ENCODE measurements around the gene PTBP2. TPM values are rescaled to one million over a fixed set of nuclear protein-coding genes. Genes with fewer than 3 reads are reported as not detected.

The PTBP2 gene, protein sequence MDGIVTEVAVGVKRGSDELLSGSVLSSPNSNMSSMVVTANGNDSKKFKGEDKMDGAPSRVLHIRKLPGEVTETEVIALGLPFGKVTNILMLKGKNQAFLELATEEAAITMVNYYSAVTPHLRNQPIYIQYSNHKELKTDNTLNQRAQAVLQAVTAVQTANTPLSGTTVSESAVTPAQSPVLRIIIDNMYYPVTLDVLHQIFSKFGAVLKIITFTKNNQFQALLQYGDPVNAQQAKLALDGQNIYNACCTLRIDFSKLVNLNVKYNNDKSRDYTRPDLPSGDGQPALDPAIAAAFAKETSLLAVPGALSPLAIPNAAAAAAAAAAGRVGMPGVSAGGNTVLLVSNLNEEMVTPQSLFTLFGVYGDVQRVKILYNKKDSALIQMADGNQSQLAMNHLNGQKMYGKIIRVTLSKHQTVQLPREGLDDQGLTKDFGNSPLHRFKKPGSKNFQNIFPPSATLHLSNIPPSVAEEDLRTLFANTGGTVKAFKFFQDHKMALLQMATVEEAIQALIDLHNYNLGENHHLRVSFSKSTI
- polyA plus RNA-seq (2012; ENCODE audit: insufficient read length, low read depth), result 2.6 TPM

DNA sequence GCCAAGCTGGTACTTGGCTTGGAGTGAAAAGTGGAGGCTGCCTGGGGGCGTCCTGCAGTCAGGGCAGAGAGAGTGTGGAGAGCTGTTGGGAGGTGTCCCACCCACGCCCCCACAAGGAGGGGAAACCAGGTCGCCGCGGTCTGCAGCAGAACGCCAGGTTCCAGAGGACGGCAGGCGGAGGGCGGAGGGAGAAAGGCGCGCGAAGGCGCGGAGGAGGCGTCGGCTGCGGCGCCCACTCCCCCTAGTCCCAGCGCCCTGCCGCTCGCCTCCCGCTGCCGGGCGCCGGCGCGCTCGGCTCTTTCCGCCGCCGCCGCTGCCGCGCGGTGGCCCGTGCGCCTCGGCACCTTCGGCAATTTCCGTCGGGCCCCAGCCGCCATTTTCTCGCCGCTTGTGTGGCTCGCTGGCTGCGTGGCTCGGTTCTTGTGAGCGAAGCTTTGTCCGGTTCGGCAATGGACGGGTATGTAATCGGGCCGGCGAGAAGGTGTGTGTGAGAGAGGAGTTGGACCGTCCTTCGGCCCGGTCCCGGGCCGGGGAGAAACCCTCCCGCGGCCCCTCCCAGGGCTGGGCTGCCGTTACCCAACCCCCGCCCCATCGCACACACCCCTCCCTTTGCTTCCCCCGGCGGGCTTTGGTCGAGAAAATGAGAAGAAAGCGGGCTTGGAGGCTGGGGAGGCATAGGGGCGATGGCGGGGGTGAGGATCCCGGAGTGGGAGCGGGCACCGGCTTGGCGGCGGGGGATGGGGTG is at the start of gene PTBP2:
Gene PTBP2 (plus strand): TSS at position 369 of the 745 bp plus-strand sequence. CDS start 81 bp downstream, at position 450.
- no peak for TF ChIP-seq FOXP2 (optimal IDR thresholded peaks at IDR 0.05; ENCODE audit: borderline replicate concordance, extremely low read depth, extremely low read length, insufficient read depth)
- TF ChIP-seq, protein P1, sequence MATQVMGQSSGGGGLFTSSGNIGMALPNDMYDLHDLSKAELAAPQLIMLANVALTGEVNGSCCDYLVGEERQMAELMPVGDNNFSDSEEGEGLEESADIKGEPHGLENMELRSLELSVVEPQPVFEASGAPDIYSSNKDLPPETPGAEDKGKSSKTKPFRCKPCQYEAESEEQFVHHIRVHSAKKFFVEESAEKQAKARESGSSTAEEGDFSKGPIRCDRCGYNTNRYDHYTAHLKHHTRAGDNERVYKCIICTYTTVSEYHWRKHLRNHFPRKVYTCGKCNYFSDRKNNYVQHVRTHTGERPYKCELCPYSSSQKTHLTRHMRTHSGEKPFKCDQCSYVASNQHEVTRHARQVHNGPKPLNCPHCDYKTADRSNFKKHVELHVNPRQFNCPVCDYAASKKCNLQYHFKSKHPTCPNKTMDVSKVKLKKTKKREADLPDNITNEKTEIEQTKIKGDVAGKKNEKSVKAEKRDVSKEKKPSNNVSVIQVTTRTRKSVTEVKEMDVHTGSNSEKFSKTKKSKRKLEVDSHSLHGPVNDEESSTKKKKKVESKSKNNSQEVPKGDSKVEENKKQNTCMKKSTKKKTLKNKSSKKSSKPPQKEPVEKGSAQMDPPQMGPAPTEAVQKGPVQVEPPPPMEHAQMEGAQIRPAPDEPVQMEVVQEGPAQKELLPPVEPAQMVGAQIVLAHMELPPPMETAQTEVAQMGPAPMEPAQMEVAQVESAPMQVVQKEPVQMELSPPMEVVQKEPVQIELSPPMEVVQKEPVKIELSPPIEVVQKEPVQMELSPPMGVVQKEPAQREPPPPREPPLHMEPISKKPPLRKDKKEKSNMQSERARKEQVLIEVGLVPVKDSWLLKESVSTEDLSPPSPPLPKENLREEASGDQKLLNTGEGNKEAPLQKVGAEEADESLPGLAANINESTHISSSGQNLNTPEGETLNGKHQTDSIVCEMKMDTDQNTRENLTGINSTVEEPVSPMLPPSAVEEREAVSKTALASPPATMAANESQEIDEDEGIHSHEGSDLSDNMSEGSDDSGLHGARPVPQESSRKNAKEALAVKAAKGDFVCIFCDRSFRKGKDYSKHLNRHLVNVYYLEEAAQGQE (IDR thresholded peaks at IDR 0.05; ENCODE audit: insufficient read depth in 1 of 2, low read depth in 2 of 2, low read length in 2 of 2), result no peak
- peak; percentile 31; the same call in 1 of the 2 replicates for TF ChIP-seq POLR2AphosphoS5 (IDR thresholded peaks at IDR 0.05; ENCODE audit: low read depth, low read length)
- TF ChIP-seq TAF1 (IDR thresholded peaks at IDR 0.05; ENCODE audit: borderline replicate concordance, insufficient read depth, low read length), result peak; percentile 70; the same call in 1 of the 2 replicates
- TF ChIP-seq SIN3A (IDR thresholded peaks at IDR 0.05; ENCODE audit: borderline replicate concordance, insufficient read depth, low read length), result no peak

DNA sequence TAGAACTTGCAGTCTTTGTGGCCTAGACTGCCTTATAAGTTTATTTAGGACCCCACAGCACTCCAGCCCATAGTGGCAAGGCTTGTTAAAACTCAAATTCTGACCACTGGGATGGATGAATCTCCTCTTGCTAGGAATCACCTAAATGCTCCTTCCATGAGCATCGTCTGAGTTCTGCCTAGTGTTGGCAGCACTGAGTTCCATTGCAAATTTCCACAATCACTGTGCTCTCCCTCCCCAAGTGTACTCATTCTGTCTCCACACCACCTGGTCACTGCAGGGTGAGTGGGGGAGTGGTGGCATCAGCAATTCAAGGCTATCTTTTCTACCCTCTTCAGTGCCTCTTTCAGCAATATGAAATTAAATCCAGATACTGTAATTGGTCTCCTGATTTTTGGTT is 46.7 kb upstream of the PTBP2 start:
- no peak for TF ChIP-seq TAF1 (IDR thresholded peaks at IDR 0.05; ENCODE audit: borderline replicate concordance, insufficient read depth, low read length)
- no peak for TF ChIP-seq SIN3A (IDR thresholded peaks at IDR 0.05; ENCODE audit: borderline replicate concordance, insufficient read depth, low read length)
- no peak for TF ChIP-seq FOXP2 (optimal IDR thresholded peaks at IDR 0.05; ENCODE audit: borderline replicate concordance, extremely low read depth, extremely low read length, insufficient read depth)
- TF ChIP-seq, protein P1 (IDR thresholded peaks at IDR 0.05; ENCODE audit: insufficient read depth in 1 of 2, low read depth in 2 of 2, low read length in 2 of 2), result no peak
- no peak for TF ChIP-seq POLR2AphosphoS5 (IDR thresholded peaks at IDR 0.05; ENCODE audit: low read depth, low read length)

DNA sequence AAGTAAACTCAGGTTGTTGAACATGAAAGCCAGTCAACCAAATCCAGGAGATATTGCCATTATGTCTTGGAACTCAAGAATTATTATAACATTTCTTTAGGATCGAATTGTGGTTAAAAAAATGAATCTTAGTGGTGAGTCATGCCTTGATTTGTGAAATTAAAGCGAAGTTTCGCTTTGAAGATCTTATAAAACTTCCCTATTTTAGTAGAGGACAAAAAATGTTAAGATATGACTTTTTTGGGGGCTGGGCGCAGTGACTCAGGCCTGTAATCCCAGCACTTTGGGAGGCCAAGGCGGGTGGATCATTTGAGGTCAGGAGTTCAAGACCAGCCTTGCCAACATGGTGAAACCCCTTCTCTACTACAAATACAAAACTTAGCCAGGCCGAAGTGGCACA is 39.5 kb upstream of the PTBP2 start:
- TF ChIP-seq FOXP2 (optimal IDR thresholded peaks at IDR 0.05; ENCODE audit: borderline replicate concordance, extremely low read depth, extremely low read length, insufficient read depth) (no peak), POLR2AphosphoS5 (IDR thresholded peaks at IDR 0.05; ENCODE audit: low read depth, low read length) (no peak), SIN3A (IDR thresholded peaks at IDR 0.05; ENCODE audit: borderline replicate concordance, insufficient read depth, low read length) (no peak), TAF1 (IDR thresholded peaks at IDR 0.05; ENCODE audit: borderline replicate concordance, insufficient read depth, low read length) (no peak)
- TF ChIP-seq, protein P1 (IDR thresholded peaks at IDR 0.05; ENCODE audit: insufficient read depth in 1 of 2, low read depth in 2 of 2, low read length in 2 of 2), result no peak

DNA sequence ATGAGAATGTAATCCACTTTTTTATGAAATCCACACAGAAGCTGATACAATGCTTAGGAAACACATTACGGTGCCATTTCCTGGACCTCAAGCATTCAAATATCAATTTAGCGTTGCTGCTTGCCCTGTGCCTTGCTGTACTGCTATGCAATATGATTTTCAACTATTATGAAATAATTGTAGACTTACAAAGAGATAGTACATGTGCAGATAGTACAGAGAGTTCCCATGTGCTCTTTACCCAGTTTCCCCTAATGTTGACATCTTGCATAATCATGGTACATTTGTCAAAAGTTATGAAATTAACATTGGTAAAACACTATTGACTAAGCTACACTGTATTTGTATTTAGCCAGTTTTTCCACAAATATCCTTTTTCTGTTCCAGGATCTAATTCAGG is 37.7 kb upstream of the PTBP2 start:
- no peak for TF ChIP-seq TAF1 (IDR thresholded peaks at IDR 0.05; ENCODE audit: borderline replicate concordance, insufficient read depth, low read length)
- no peak for TF ChIP-seq FOXP2 (optimal IDR thresholded peaks at IDR 0.05; ENCODE audit: borderline replicate concordance, extremely low read depth, extremely low read length, insufficient read depth)
- TF ChIP-seq SIN3A (IDR thresholded peaks at IDR 0.05; ENCODE audit: borderline replicate concordance, insufficient read depth, low read length), result no peak
- TF ChIP-seq, protein P1 (IDR thresholded peaks at IDR 0.05; ENCODE audit: insufficient read depth in 1 of 2, low read depth in 2 of 2, low read length in 2 of 2), result no peak
- TF ChIP-seq POLR2AphosphoS5 (IDR thresholded peaks at IDR 0.05; ENCODE audit: low read depth, low read length), result no peak
